Neural cell (in vitro differentiated cells): ENCODE data around the gene SLC25A40. TPM values are rescaled to one million over a fixed set of nuclear protein-coding genes. Genes with fewer than 3 reads are reported as not detected.

ENCODE experiments used
- H2AFZ ChIP-seq: fragments of 200-600, 300-800 bp; sonication (generic), shearing (Covaris generic); 2 replicates; pipeline ENCODE4 v1.6.0; 2014; ENCODE audit warnings: low read depth, mild to moderate bottlenecking, antibody characterized with exemption, low read length, moderate library complexity
- H3F3A ChIP-seq: fragments of 200-600 bp; shearing (Covaris generic); 2 replicates; pipeline ENCODE4 v1.6.1; 2016; ENCODE audit warnings: mild to moderate bottlenecking, moderate library complexity, mixed read lengths, antibody characterized with exemption, low read length; ENCODE audit not compliant: insufficient read depth, poor library complexity, severe bottlenecking
- H3K27ac ChIP-seq: fragments of 200-600, 300-800 bp; sonication (generic), shearing (Covaris generic); 2 replicates; pipeline ENCODE4 v1.5.1; 2014; ENCODE audit warnings: mild to moderate bottlenecking, low read length, moderate library complexity
- H3K27me3 ChIP-seq: fragments of 300-800, 200-600 bp; sonication (generic), shearing (Covaris generic); 2 replicates; pipeline ENCODE4 v1.6.0; 2014; ENCODE audit warnings: mild to moderate bottlenecking, low read depth, low read length, moderate library complexity; ENCODE audit not compliant: insufficient read depth
- H3K36me3 ChIP-seq: fragments of 300-800, 200-600 bp; sonication (generic), shearing (Covaris generic); 2 replicates; pipeline ENCODE4 v1.5.1; 2014; ENCODE audit warnings: mild to moderate bottlenecking, antibody characterized with exemption, low read length, moderate library complexity; ENCODE audit not compliant: insufficient read depth
- H3K4me2 ChIP-seq: fragments of 300-800, 200-600 bp; sonication (generic), shearing (Covaris generic); 2 replicates; pipeline ENCODE4 v1.6.0; 2014; ENCODE audit warnings: mild to moderate bottlenecking, low read length
- H3K4me3 ChIP-seq: fragments of 300-800, 200-600 bp; sonication (generic), shearing (Covaris generic); 2 replicates; pipeline ENCODE4 v1.5.1; 2014; ENCODE audit warnings: mild to moderate bottlenecking, low read length, moderate library complexity
- H3K79me2 ChIP-seq: fragments of 200-600 bp; shearing (Covaris generic); replicated peaks from 2 replicates; pipeline ENCODE4 v1.6.0; 2014; ENCODE audit warnings: mild to moderate bottlenecking, low read length, moderate library complexity; ENCODE audit not compliant: insufficient read depth
- H3K9ac ChIP-seq: fragments of 300-800, 200-600 bp; sonication (generic), shearing (Covaris generic); 2 replicates; pipeline ENCODE4 v1.6.1; 2016; ENCODE audit warnings: mild to moderate bottlenecking, low read length, mixed read lengths
- H3K9me2 ChIP-seq: fragments of 200-600 bp; shearing (Covaris generic); 2 replicates; pipeline ENCODE4 v1.6.1; 2016; ENCODE audit warnings: mild to moderate bottlenecking, low read length, mixed read lengths; ENCODE audit not compliant: insufficient read depth
- H3K9me3 ChIP-seq: fragments of 200-600, 300-800 bp; sonication (generic), shearing (Covaris generic); 2 replicates; pipeline ENCODE4 v1.6.1; 2016; ENCODE audit warnings: mild to moderate bottlenecking, mixed run types, low read length, moderate library complexity, mixed read lengths
- H4K20me1 ChIP-seq: fragments of 200-600 bp; shearing (Covaris generic); 2 replicates; pipeline ENCODE4 v1.6.1; 2016; ENCODE audit warnings: mild to moderate bottlenecking, mixed run types; ENCODE audit not compliant: insufficient read depth
- EP300 ChIP-seq: fragments of 450-650 bp; conservative IDR thresholded peaks from 2 replicates; pipeline ENCODE4 v1.6.1; 2014; ENCODE audit warnings: antibody characterized with exemption, mild to moderate bottlenecking, moderate library complexity; ENCODE audit not compliant: poor library complexity, severe bottlenecking
- EZH2 ChIP-seq: fragments of 200-600, 300-800 bp; shearing (Covaris generic), sonication (generic); IDR thresholded peaks from 2 replicates; pipeline ENCODE4 v1.6.1; 2014; ENCODE audit warnings: antibody characterized with exemption, low read length, borderline replicate concordance, mild to moderate bottlenecking; ENCODE audit not compliant: insufficient read depth, poor library complexity, severe bottlenecking
- MXI1 ChIP-seq: fragments of 450-650 bp; conservative IDR thresholded peaks from 2 replicates; pipeline ENCODE4 v1.6.1; 2014; ENCODE audit warnings: antibody characterized with exemption, mild to moderate bottlenecking; ENCODE audit not compliant: poor library complexity, severe bottlenecking
- POLR2AphosphoS5 ChIP-seq: IDR thresholded peaks from 2 replicates; pipeline ENCODE4 v1.6.1; 2012
- RAD21 ChIP-seq: fragments of 450-650 bp; conservative IDR thresholded peaks from 2 replicates; pipeline ENCODE4 v1.6.1; 2014; ENCODE audit warnings: antibody characterized with exemption, mild to moderate bottlenecking, moderate library complexity
- SMC3 ChIP-seq: fragments of 450-650 bp; conservative IDR thresholded peaks from 2 replicates; pipeline ENCODE4 v1.6.1; 2014; ENCODE audit warnings: antibody characterized with exemption, mild to moderate bottlenecking, moderate library complexity; ENCODE audit not compliant: poor library complexity
- TAF1 ChIP-seq: IDR thresholded peaks from 2 replicates; pipeline ENCODE4 v1.6.1; 2012; ENCODE audit warnings: low read depth
- polyA plus RNA-seq: library from polyadenylated mRNA; depleted of rRNA; stranded (reverse); fragments of >200 nt; gene quantifications from 2 replicates; pipeline ENCODE4 v1.2.3, GENCODE V29; 2014
- TF ChIP-seq, protein P1 (sequence below): fragments of 450-650 bp; IDR thresholded peaks from 2 replicates; pipeline ENCODE4 v1.5.1; 2014; ENCODE audit warnings: antibody characterized with exemption, mild to moderate bottlenecking, moderate library complexity; ENCODE audit not compliant: poor library complexity, severe bottlenecking
- TF ChIP-seq, protein P2 (sequence below): IDR thresholded peaks from 2 replicates; pipeline ENCODE4 v1.6.1; 2012; ENCODE audit warnings: borderline replicate concordance

Gene SLC25A40
- polyA plus RNA-seq, 1 donor from 2014 or later, result 61.6 TPM

DNA sequence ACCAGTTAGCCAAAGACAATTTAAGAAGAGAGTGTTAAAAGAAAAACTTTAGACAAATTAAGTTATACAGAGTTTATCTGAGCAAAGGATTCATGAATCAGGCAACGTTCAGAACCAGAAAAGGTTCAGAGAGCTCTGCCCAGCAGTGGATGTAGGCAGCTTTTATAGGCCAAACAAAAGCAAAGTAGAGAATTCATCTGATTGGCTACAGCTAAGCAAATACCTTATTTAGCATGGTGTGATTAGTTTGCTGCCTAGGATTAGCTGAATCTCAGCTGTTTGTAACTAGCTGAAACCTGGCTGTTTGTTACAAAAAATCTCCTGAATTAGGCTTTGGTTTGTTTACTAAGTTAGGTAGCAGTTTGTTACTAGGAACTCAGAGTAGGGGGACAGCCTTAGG lies 66.0 kb downstream of the SLC25A40 start:
- no peak for TF ChIP-seq TAF1
- no peak for TF ChIP-seq EZH2
- TF ChIP-seq, protein P1, sequence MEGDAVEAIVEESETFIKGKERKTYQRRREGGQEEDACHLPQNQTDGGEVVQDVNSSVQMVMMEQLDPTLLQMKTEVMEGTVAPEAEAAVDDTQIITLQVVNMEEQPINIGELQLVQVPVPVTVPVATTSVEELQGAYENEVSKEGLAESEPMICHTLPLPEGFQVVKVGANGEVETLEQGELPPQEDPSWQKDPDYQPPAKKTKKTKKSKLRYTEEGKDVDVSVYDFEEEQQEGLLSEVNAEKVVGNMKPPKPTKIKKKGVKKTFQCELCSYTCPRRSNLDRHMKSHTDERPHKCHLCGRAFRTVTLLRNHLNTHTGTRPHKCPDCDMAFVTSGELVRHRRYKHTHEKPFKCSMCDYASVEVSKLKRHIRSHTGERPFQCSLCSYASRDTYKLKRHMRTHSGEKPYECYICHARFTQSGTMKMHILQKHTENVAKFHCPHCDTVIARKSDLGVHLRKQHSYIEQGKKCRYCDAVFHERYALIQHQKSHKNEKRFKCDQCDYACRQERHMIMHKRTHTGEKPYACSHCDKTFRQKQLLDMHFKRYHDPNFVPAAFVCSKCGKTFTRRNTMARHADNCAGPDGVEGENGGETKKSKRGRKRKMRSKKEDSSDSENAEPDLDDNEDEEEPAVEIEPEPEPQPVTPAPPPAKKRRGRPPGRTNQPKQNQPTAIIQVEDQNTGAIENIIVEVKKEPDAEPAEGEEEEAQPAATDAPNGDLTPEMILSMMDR, result no peak
- no peak for TF ChIP-seq POLR2AphosphoS5
- TF ChIP-seq MXI1, result no peak
- TF ChIP-seq RAD21, result no peak
- no peak for TF ChIP-seq SMC3
- TF ChIP-seq, protein P2, sequence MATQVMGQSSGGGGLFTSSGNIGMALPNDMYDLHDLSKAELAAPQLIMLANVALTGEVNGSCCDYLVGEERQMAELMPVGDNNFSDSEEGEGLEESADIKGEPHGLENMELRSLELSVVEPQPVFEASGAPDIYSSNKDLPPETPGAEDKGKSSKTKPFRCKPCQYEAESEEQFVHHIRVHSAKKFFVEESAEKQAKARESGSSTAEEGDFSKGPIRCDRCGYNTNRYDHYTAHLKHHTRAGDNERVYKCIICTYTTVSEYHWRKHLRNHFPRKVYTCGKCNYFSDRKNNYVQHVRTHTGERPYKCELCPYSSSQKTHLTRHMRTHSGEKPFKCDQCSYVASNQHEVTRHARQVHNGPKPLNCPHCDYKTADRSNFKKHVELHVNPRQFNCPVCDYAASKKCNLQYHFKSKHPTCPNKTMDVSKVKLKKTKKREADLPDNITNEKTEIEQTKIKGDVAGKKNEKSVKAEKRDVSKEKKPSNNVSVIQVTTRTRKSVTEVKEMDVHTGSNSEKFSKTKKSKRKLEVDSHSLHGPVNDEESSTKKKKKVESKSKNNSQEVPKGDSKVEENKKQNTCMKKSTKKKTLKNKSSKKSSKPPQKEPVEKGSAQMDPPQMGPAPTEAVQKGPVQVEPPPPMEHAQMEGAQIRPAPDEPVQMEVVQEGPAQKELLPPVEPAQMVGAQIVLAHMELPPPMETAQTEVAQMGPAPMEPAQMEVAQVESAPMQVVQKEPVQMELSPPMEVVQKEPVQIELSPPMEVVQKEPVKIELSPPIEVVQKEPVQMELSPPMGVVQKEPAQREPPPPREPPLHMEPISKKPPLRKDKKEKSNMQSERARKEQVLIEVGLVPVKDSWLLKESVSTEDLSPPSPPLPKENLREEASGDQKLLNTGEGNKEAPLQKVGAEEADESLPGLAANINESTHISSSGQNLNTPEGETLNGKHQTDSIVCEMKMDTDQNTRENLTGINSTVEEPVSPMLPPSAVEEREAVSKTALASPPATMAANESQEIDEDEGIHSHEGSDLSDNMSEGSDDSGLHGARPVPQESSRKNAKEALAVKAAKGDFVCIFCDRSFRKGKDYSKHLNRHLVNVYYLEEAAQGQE, result no peak
- no peak for TF ChIP-seq EP300
- H2AFZ ChIP-seq, result no peak overlapping the region
- no peak overlapping the region for H3K4me2 ChIP-seq

DNA sequence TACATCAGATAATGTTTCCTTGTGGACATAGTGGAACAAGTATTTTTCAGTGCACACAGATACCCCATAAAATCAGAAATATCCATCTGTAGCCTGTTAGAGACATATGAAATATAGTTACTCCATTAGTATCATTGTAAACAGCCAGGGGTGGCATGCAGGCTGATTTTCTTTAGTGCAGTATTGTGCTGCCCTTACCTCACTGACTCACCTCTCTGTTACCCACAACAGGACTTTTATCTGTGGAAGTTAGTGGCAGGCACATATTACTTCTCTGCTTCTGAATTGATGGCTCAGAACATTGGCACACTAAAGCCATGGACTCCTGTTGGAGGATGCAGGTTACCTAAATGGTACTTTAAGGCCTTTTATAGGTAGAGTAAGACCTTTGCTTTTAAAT lies 70.0 kb downstream of the SLC25A40 start:
- Histone ChIP-seq H3K4me2 (no peak overlapping the region), H2AFZ (no peak overlapping the region), H3K9me2 (no peaks in the 10 kb centered on the region), H3K27ac (no peak overlapping the region), H3K9ac (no peak overlapping the region), H3K36me3 (no peaks in the 10 kb centered on the region), H3K9me3 (no peaks in the 10 kb centered on the region), H3K79me2 (no peaks in the 10 kb centered on the region), H4K20me1 (no peaks in the 10 kb centered on the region), H3K27me3 (no peaks in the 10 kb centered on the region), H3F3A (no peaks in the 10 kb centered on the region), H3K4me3 (no peak overlapping the region)
- no peak for TF ChIP-seq POLR2AphosphoS5
- TF ChIP-seq, protein P1, result no peak
- no peak for TF ChIP-seq MXI1
- TF ChIP-seq EP300, result no peak
- TF ChIP-seq EZH2, result no peak
- no peak for TF ChIP-seq RAD21
- TF ChIP-seq, protein P2, result no peak
- TF ChIP-seq TAF1, result no peak
- TF ChIP-seq SMC3, result no peak

More for the DNA sequence above, 66.0 kb downstream of the SLC25A40 start:
- Histone ChIP-seq H3K4me3 (no peak overlapping the region), H3K36me3 (no peaks in the 10 kb centered on the region), H3K9me3 (no peaks in the 10 kb centered on the region), H3K9ac (no peak overlapping the region), H3K27ac (no peak overlapping the region), H3K79me2 (no peaks in the 10 kb centered on the region), H3F3A (no peaks in the 10 kb centered on the region), H3K27me3 (no peaks in the 10 kb centered on the region), H4K20me1 (no peaks in the 10 kb centered on the region), H3K9me2 (no peaks in the 10 kb centered on the region)
